ENCODE measurements around the gene CDC42EP4. TPM values are rescaled to one million over a fixed set of nuclear protein-coding genes. Genes with fewer than 3 reads are reported as not detected.

CDC42EP4 gene
- total RNA-seq, 1 experiment from 2014 or later = 11.0 TPM

DNA sequence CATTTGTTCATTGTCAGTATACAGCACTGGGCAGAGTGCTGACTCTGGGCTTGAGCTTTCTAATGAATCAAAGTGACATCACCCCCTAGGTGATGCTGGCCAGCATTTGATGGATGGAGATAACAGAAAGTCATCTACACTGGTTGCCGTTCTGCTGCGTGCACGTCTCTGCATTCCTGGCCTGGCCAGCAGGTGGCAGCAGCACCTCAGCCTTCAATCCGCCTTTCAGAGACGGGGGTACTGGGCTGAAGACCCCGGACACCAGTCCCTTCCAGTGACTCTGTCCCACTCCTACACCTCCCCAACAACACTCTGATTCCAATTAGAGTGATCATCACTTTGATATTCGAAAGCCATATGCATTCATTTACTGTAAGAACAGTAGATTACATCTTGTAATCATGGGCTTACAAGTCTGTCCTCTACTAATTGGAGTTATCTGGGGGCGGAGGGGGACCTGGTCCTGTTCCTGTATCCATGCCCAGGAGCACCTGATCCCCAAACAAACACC, 56.1 kb downstream of the CDC42EP4 start:
- H3K36me3 Mint-ChIP-seq (ENCODE audit: insufficient read depth, unreplicated experiment) = peaks cover 4% of the 10 kb centered on the region
- intact Hi-C loops (cut with micrococcal nuclease) = loop anchor here (1.0 to 5.0 kb wide), 4 partner anchors 56 to 529 kb away; no protein-coding TSS in a partner anchor
- TF ChIP-seq, protein P1, sequence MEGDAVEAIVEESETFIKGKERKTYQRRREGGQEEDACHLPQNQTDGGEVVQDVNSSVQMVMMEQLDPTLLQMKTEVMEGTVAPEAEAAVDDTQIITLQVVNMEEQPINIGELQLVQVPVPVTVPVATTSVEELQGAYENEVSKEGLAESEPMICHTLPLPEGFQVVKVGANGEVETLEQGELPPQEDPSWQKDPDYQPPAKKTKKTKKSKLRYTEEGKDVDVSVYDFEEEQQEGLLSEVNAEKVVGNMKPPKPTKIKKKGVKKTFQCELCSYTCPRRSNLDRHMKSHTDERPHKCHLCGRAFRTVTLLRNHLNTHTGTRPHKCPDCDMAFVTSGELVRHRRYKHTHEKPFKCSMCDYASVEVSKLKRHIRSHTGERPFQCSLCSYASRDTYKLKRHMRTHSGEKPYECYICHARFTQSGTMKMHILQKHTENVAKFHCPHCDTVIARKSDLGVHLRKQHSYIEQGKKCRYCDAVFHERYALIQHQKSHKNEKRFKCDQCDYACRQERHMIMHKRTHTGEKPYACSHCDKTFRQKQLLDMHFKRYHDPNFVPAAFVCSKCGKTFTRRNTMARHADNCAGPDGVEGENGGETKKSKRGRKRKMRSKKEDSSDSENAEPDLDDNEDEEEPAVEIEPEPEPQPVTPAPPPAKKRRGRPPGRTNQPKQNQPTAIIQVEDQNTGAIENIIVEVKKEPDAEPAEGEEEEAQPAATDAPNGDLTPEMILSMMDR (IDR thresholded peaks at IDR 0.05; ENCODE audit: unreplicated experiment) = peak; percentile 98
- DNase-seq (ENCODE audit: unreplicated experiment) = peak; percentile 43
- H3K4me1 Mint-ChIP-seq (ENCODE audit: insufficient read depth, unreplicated experiment) = no peaks in the 10 kb centered on the region
- no peak overlapping the region for H3K4me3 Mint-ChIP-seq (ENCODE audit: unreplicated experiment)
- no peaks in the 10 kb centered on the region for H3K27me3 Mint-ChIP-seq (ENCODE audit: insufficient read depth, unreplicated experiment)
- no peak overlapping the region for H3K27ac Mint-ChIP-seq (ENCODE audit: low read depth, unreplicated experiment)
- POLR2A ChIA-PET = interaction anchor here (1.2 to 3.3 kb wide), 2 partner anchors 114 kb away, joined by 4 to 17 read pairs; no protein-coding TSS in a partner anchor
- BruUV-seq (replicated peaks) = no TSS peak
- CTCF ChIA-PET = interaction anchor here (0.6 to 14.6 kb wide), 45 partner anchors 9 to 779 kb away, joined by 3 to 301 read pairs (median 4); partner anchors contain the start of gene COG1
- no peaks in the 10 kb centered on the region for H3K9me3 Mint-ChIP-seq (ENCODE audit: unreplicated experiment)

DNA sequence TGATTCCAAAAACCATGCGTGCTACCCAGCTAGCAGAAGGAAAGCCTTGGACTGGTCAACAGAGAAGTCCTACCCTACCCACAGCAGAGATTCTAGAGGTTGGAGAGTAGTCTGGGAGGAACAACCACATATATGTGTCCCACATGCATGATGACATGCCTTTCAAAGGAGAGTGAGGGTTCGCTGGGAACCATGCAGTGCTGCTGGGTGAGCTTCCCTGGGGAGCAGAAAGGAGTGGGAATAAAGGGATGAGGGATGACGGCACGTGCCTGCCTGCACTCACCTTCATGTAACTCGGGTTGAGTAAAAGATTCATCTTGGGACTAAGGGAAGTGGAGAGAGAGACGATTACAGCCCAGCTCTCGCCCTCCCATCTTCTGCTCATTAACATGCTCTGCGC, 59.9 kb downstream of the CDC42EP4 start:
- no peaks in the 10 kb centered on the region for H3K9me3 Mint-ChIP-seq (ENCODE audit: unreplicated experiment)
- H3K4me3 Mint-ChIP-seq (ENCODE audit: unreplicated experiment) = no peak overlapping the region
- H3K36me3 Mint-ChIP-seq (ENCODE audit: insufficient read depth, unreplicated experiment) = peaks cover 11% of the 10 kb centered on the region
- no TSS peak for BruUV-seq (replicated peaks)
- no peak for DNase-seq (ENCODE audit: unreplicated experiment)
- TF ChIP-seq, protein P1 (IDR thresholded peaks at IDR 0.05; ENCODE audit: unreplicated experiment) = no peak
- intact Hi-C loops (cut with micrococcal nuclease) = no loop called here
- no peaks in the 10 kb centered on the region for H3K27me3 Mint-ChIP-seq (ENCODE audit: insufficient read depth, unreplicated experiment)
- H3K27ac Mint-ChIP-seq (ENCODE audit: low read depth, unreplicated experiment) = no peak overlapping the region
- no peaks in the 10 kb centered on the region for H3K4me1 Mint-ChIP-seq (ENCODE audit: insufficient read depth, unreplicated experiment)
- POLR2A ChIA-PET = no interaction called here
- CTCF ChIA-PET = interaction anchor here (1.1 to 14.6 kb wide), 3 partner anchors 106 to 526 kb away, joined by 3 to 301 read pairs (median 3); no protein-coding TSS in a partner anchor

DNA sequence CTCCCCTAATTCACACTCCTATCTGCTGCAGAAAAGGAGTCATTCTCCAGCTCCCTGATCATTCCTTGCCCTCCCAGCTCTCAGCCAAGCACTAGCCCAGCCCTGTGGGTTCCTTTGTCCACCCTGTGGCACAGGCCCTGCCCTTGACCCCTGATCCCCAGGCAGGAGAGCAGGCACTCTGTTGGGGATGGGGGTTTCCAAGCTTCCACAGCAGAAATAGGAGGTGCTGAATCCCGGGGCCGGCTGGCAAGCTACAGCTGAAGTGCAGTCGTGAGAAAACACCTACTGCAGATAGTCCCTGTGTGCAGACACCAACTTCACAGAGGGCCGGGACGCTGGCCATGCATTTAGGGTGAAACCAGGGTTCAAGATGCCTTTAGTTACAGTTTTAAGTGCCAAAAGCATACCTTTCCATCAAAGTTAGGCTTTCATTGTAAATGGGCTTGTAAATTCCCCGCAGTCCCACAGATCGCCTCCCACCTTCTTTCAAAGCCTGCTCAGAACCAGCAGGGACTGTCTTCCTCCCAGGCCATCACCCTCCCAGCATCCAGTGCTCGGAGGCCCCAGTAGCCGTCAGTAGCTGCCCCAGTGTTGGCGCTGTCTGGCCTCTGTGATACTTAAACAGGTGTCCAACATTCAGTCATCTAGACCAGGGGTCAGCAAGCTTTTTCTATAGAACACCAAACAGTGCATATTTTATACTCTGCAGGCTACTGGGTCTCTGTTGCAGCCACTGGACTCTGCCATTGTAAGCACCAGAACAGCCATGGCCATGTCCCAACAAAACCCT, 60.8 kb downstream of the CDC42EP4 start:
- DNase-seq (ENCODE audit: unreplicated experiment) = no peak
- Mint-ChIP-seq H3K4me1 (ENCODE audit: insufficient read depth, unreplicated experiment) (no peaks in the 10 kb centered on the region), H3K9me3 (ENCODE audit: unreplicated experiment) (no peaks in the 10 kb centered on the region), H3K27me3 (ENCODE audit: insufficient read depth, unreplicated experiment) (no peaks in the 10 kb centered on the region), H3K27ac (ENCODE audit: low read depth, unreplicated experiment) (no peak overlapping the region), H3K36me3 (ENCODE audit: insufficient read depth, unreplicated experiment) (peaks cover 11% of the 10 kb centered on the region), H3K4me3 (ENCODE audit: unreplicated experiment) (no peak overlapping the region)
- intact Hi-C loops (cut with micrococcal nuclease) = no loop called here
- BruUV-seq (replicated peaks) = no TSS peak
- CTCF ChIA-PET = interaction anchor here (1.1 to 14.6 kb wide), 4 partner anchors 107 to 525 kb away, joined by 3 to 301 read pairs (median 4); no protein-coding TSS in a partner anchor
- TF ChIP-seq, protein P1 (IDR thresholded peaks at IDR 0.05; ENCODE audit: unreplicated experiment) = no peak
- POLR2A ChIA-PET = interaction anchor here (1.0 to 3.3 kb wide), 2 partner anchors 19 to 57 kb away, joined by 3 to 18 read pairs; a partner anchor contains a TSS

DNA sequence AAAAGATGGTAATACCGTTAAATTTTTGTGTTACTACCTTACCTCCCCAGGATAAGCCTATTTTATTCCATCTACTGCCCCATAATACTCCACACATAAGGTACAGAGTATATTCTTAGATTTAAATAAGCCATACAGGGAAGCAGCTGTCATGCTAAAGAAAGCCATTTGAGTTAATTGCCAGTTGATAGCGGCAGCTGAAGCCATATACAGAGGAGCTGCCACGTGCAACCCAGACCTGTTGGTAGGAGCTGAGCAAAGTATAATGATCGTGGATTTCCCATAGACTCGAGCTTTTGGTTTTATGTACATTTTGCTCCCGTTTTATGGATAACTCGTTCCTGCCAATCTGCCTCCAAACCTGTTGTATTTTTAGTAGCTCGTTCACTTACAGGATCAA, 62.1 kb downstream of the CDC42EP4 start:
- Mint-ChIP-seq H3K27me3 (ENCODE audit: insufficient read depth, unreplicated experiment) (no peaks in the 10 kb centered on the region), H3K4me3 (ENCODE audit: unreplicated experiment) (no peak overlapping the region), H3K36me3 (ENCODE audit: insufficient read depth, unreplicated experiment) (peaks cover 16% of the 10 kb centered on the region), H3K4me1 (ENCODE audit: insufficient read depth, unreplicated experiment) (no peaks in the 10 kb centered on the region), H3K27ac (ENCODE audit: low read depth, unreplicated experiment) (no peak overlapping the region), H3K9me3 (ENCODE audit: unreplicated experiment) (no peaks in the 10 kb centered on the region)
- no peak for DNase-seq (ENCODE audit: unreplicated experiment)
- BruUV-seq (replicated peaks) = no TSS peak
- ChIA-PET CTCF (interaction anchor here (0.6 to 14.6 kb wide), 6 partner anchors 55 to 524 kb away, joined by 3 to 301 read pairs (median 4); no protein-coding TSS in a partner anchor), POLR2A (interaction anchor here (0.7 to 3.3 kb wide), 2 partner anchors 18 to 135 kb away, joined by 3 to 18 read pairs; a partner anchor contains a TSS)
- TF ChIP-seq, protein P1 (IDR thresholded peaks at IDR 0.05; ENCODE audit: unreplicated experiment) = no peak
- intact Hi-C loops (cut with micrococcal nuclease) = no loop called here

Measured in MCF 10A (cell line).